CD4-positive, CD25-positive, alpha-beta regulatory T cell (primary cell): ENCODE measurements around the gene NMNAT1. TPM values are rescaled to one million over a fixed set of nuclear protein-coding genes. Genes with fewer than 3 reads are reported as not detected.
"Not testable (repeated sequence)": the region's sequence is repeated elsewhere in the genome, so short reads cannot be mapped to it uniquely, and the experiment has no call there.

Experiments
- ATAC-seq, 2 donors: fragments of 150-1000 bp; cut with Tn5 transposase; one replicate each; pipeline ENCODE4 v1.10.0; 2021; ENCODE audit warnings: low read depth in 2 of 2, moderate number of reproducible peaks in 2 of 2, moderate library complexity in 1 of 2
- DNase-seq, 3 donors: peaks; one replicate each; pipeline versions ENCODE4 v3.0.0 to v3.0.0-alpha.2; 2012 to 2022; ENCODE audit warnings: mixed read lengths in 1 of 3
- H3K27ac ChIP-seq: one replicate; pipeline ENCODE4 v1.7.0; 2013; ENCODE audit warnings: mild to moderate bottlenecking, low read length; ENCODE audit not compliant: insufficient read depth, poor library complexity, severe bottlenecking
- H3K27me3 ChIP-seq: one replicate; pipeline ENCODE4 v1.7.0; 2013; ENCODE audit warnings: low read length; ENCODE audit not compliant: control insufficient read depth, insufficient read depth
- H3K36me3 ChIP-seq: one replicate; pipeline ENCODE4 v1.7.0; 2013; ENCODE audit warnings: mild to moderate bottlenecking, low read length, moderate library complexity; ENCODE audit not compliant: control insufficient read depth, insufficient read depth
- H3K4me1 ChIP-seq: 2 replicates; pipeline ENCODE4 v1.7.0; 2013; ENCODE audit warnings: mild to moderate bottlenecking, low read length; ENCODE audit not compliant: insufficient read depth, control insufficient read depth, poor library complexity, severe bottlenecking
- H3K4me3 ChIP-seq: one replicate; pipeline ENCODE4 v1.7.0; 2013; ENCODE audit warnings: low read depth, mild to moderate bottlenecking, low read length, moderate library complexity
- H3K9me3 ChIP-seq, 2 experiments: 1 replicate in 1 of 2; 2 replicates in 1 of 2; pipeline ENCODE4 v1.7.0; 2013; ENCODE audit warnings: low read length in 2 of 2, mild to moderate bottlenecking in 1 of 2, moderate library complexity in 1 of 2; ENCODE audit not compliant: control insufficient read depth in 2 of 2
- H3K27ac Mint-ChIP-seq, 3 donors: one replicate each; pipeline ENCODE4 v1.8.0; 2020 to 2022; ENCODE audit warnings: mild to moderate bottlenecking in 3 of 3, mixed read lengths in 3 of 3, moderate library complexity in 2 of 3
- H3K27me3 Mint-ChIP-seq: one replicate; pipeline ENCODE4 v1.8.0; 2022; ENCODE audit warnings: mild to moderate bottlenecking, mixed read lengths
- H3K36me3 Mint-ChIP-seq: one replicate; pipeline ENCODE4 v1.8.0; 2020; ENCODE audit warnings: mixed read lengths
- H3K4me1 Mint-ChIP-seq, 4 donors: one replicate each; pipeline ENCODE4 v1.8.0; 2020 to 2022; ENCODE audit warnings: mixed read lengths in 4 of 4, mild to moderate bottlenecking in 1 of 4
- H3K4me3 Mint-ChIP-seq, 4 donors: one replicate each; pipeline ENCODE4 v1.8.0; 2020 to 2022; ENCODE audit warnings: mild to moderate bottlenecking in 4 of 4, mixed read lengths in 4 of 4, moderate library complexity in 3 of 4
- H3K9me3 Mint-ChIP-seq, 7 donors: one replicate each; pipeline ENCODE4 v1.8.0; 2020 to 2022; ENCODE audit warnings: mixed read lengths in 7 of 7, mild to moderate bottlenecking in 3 of 7, moderate library complexity in 2 of 7
- polyA plus RNA-seq, 4 donors: library from polyadenylated mRNA; unstranded; fragments of 300-500 nt; fragmentation: Illumina TruSeq; gene quantifications; one replicate each; pipeline ENCODE4 v1.2.3, GENCODE V29; 2021
- total RNA-seq: library from RNA; stranded (reverse); gene quantifications from one replicate; pipeline ENCODE4 v1.2.3, GENCODE V29; 2022

Gene NMNAT1
- total and polyA plus RNA-seq, 5 donors from 2014 or later = 3.6 to 5.6 (median 3.8) TPM

GRCh38 chr1:10022656-10023055 lies 79.4 kb downstream of the NMNAT1 start:
- H3K9me3 Mint-ChIP-seq = no peaks in the 10 kb centered on the region
- no peak overlapping the region for H3K4me3 Mint-ChIP-seq
- ATAC-seq (no peak), DNase-seq (no peak)
- no peak overlapping the region for H3K27ac ChIP-seq
- H3K36me3 Mint-ChIP-seq = no peaks in the 10 kb centered on the region
- no peaks in the 10 kb centered on the region for H3K4me1 ChIP-seq
- H3K27ac Mint-ChIP-seq = no peak overlapping the region
- H3K27me3 Mint-ChIP-seq = peaks cover 18% of the 10 kb centered on the region
- no peaks in the 10 kb centered on the region for H3K27me3 ChIP-seq
- H3K9me3 ChIP-seq = no peaks in the 10 kb centered on the region
- H3K36me3 ChIP-seq = no peaks in the 10 kb centered on the region
- H3K4me1 Mint-ChIP-seq = no peaks in the 10 kb centered on the region
- H3K4me3 ChIP-seq = no peak overlapping the region

DNA sequence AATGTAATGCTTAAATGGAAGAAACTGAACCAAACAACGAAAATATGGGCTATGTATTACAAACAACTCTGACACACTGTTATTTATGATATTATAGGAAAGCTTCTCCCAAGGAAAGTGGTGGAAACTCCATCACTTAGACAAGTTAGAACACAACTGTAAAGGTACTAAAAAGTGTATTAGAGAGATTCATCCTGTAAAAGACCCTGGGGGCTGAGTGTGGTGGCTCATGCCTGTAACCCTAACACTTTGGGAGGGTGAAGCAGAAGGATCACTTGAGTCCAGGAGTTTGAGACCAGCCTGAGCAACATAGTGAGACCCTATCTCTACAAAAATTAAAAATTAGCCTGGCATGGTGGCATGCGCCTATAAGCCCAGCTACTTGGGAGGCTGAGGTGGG lies 82.1 kb downstream of the NMNAT1 start:
- ATAC-seq (no peak), DNase-seq (no peak)
- no peaks in the 10 kb centered on the region for H3K4me1 ChIP-seq
- H3K4me3 Mint-ChIP-seq = no peak overlapping the region
- no peaks in the 10 kb centered on the region for H3K9me3 ChIP-seq
- no peaks in the 10 kb centered on the region for H3K36me3 ChIP-seq
- H3K4me3 ChIP-seq = no peak overlapping the region
- no peaks in the 10 kb centered on the region for H3K36me3 Mint-ChIP-seq
- H3K27me3 Mint-ChIP-seq = peaks cover 11% of the 10 kb centered on the region
- H3K27me3 ChIP-seq = no peaks in the 10 kb centered on the region
- no peak overlapping the region for H3K27ac ChIP-seq
- no peak overlapping the region for H3K27ac Mint-ChIP-seq
- H3K4me1 Mint-ChIP-seq = no peaks in the 10 kb centered on the region
- H3K9me3 Mint-ChIP-seq = no peaks in the 10 kb centered on the region

- Mint-ChIP-seq H3K27ac (no peak overlapping the region), H3K27me3 (peaks cover under 1% of the 10 kb centered on the region), H3K36me3 (no peaks in the 10 kb centered on the region), H3K9me3 (no peaks in the 10 kb centered on the region), H3K4me3 (no peak overlapping the region), H3K4me1 (peaks cover 0 to 3% (median 0%) of the 10 kb centered on the region in 4 donors)
- Histone ChIP-seq H3K27ac (no peak overlapping the region), H3K4me1 (peaks cover under 1% of the 10 kb centered on the region), H3K9me3 (no peaks in the 10 kb centered on the region), H3K4me3 (no peak overlapping the region), H3K27me3 (no peaks in the 10 kb centered on the region), H3K36me3 (no peaks in the 10 kb centered on the region)
- ATAC-seq (no peak), DNase-seq (no peak)
Measured at GRCh38 chr1:10027027-10027426, 83.8 kb downstream of the NMNAT1 start.

DNA sequence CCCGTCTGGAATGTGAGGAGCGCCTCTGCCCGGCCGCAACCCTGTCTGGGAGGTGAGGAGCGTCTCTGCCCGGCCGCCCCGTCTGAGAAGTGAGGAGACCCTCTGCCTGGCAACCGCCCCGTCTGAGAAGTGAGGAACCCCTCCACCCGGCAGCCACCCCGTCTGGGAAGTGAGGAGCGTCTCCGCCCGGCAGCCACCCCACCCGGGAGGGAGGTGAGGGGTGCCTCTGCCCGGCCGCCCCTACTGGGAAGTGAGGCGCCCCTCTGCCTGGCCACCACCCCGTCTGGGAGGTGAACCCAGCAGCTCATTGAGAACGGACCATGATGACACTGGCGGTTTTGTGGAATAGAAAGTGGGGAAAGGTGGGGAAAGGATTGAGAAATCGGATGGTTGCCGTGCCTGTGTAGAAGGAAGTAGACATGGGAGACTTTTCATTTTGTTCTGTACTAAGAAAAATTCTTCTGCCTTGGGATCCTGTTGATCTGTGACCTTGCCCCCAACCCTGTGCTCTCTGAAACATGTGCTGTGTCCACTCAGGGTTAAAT lies 85.8 kb downstream of the NMNAT1 start:
- not testable (repeated sequence) for H3K4me3 Mint-ChIP-seq

GRCh38 chr1:10031461-10031860 lies 88.2 kb downstream of the NMNAT1 start:
- no peaks in the 10 kb centered on the region for H3K9me3 ChIP-seq
- DNase-seq (no peak), ATAC-seq (no peak)
- H3K36me3 ChIP-seq = no peaks in the 10 kb centered on the region
- H3K4me1 ChIP-seq = peaks cover 21% of the 10 kb centered on the region
- H3K9me3 Mint-ChIP-seq = no peaks in the 10 kb centered on the region
- no peaks in the 10 kb centered on the region for H3K36me3 Mint-ChIP-seq
- peaks cover 13 to 35% (median 22%) of the 10 kb centered on the region in 4 donors for H3K4me1 Mint-ChIP-seq
- H3K27ac ChIP-seq = no peak overlapping the region
- H3K4me3 Mint-ChIP-seq = peak overlapping the region in 1 of 4 donors; percentile 37
- no peaks in the 10 kb centered on the region for H3K27me3 ChIP-seq
- H3K4me3 ChIP-seq = no peak overlapping the region
- no peaks in the 10 kb centered on the region for H3K27me3 Mint-ChIP-seq
- no peak overlapping the region for H3K27ac Mint-ChIP-seq

More for the DNA sequence above, 85.8 kb downstream of the NMNAT1 start:
- not testable (repeated sequence) for H3K4me3 ChIP-seq, DNase-seq, H3K27me3 Mint-ChIP-seq, H3K9me3 Mint-ChIP-seq, H3K27ac Mint-ChIP-seq, H3K36me3 ChIP-seq, H3K9me3 ChIP-seq, H3K27ac ChIP-seq, H3K36me3 Mint-ChIP-seq, H3K27me3 ChIP-seq, ATAC-seq
- H3K4me1 Mint-ChIP-seq = peaks cover 6 to 21% (median 12%) of the 10 kb centered on the region in 4 donors
- H3K4me1 ChIP-seq = peaks cover 14% of the 10 kb centered on the region

DNA sequence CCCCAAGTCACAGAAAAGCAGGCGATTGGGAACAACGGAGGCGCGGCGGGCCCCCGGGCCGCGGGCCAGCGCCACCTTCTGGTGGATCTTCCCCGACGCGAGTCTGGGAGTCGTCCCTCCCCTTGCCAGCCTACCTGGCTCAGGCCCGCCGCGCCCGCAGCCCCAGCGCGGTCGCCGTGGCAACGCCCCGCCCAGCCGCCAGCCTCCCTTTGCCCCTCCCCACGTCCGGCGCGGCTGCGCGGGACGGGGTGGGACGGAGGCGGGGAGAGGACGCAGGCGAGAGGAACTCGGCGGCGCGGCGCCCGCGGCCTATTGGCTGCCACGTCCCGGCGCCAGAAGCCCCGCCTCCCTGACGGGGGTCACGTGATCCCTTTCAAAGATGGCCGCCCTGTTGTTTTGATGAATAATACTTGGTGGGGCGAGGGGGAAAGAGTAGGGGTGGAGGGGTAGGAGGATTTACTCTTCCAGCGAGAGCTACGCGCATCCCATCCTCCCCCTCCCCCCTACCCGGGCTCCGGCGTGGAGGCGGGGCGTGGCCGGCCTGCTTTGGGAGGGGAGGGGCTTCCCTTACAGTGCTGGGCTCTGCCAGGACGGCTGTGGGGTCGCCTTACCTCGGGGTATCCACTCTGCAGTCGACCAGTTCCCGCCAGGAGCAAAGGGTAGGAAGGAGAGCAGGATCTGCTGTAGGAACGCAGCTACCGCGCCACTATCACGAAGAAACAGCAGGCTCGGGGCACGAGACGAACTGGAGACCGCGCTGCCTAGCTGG lies 89.5 kb downstream of the NMNAT1 start, which contains the start of gene UBE4B:
UBE4B (plus strand) TSS at position 369 of the 769 bp plus-strand sequence. CDS start 713 bp downstream, outside the sequence.
- no peaks in the 10 kb centered on the region for H3K27me3 ChIP-seq
- no peaks in the 10 kb centered on the region for H3K9me3 Mint-ChIP-seq
- peak within 1 kb of the TSS; percentile 96 to 98 (median 98) for H3K27ac Mint-ChIP-seq
- no peaks in the 10 kb centered on the region for H3K9me3 ChIP-seq
- peak within 1 kb of the TSS; percentile 90 for H3K4me3 ChIP-seq
- H3K4me1 ChIP-seq = peaks cover 21% of the 10 kb centered on the region
- peaks cover 13 to 35% (median 22%) of the 10 kb centered on the region in 4 donors for H3K4me1 Mint-ChIP-seq
- H3K4me3 Mint-ChIP-seq = peak within 1 kb of the TSS; percentile 93 to 99 (median 97)
- no peaks in the 10 kb centered on the region for H3K36me3 Mint-ChIP-seq
- peak; percentile 97 to 99 (median 98) for DNase-seq
- H3K36me3 ChIP-seq = peaks cover 8% of the 10 kb centered on the region
- peak; percentile 94 to 95 for ATAC-seq
- no peaks in the 10 kb centered on the region for H3K27me3 Mint-ChIP-seq
- peak within 1 kb of the TSS; percentile 92 for H3K27ac ChIP-seq

DNA sequence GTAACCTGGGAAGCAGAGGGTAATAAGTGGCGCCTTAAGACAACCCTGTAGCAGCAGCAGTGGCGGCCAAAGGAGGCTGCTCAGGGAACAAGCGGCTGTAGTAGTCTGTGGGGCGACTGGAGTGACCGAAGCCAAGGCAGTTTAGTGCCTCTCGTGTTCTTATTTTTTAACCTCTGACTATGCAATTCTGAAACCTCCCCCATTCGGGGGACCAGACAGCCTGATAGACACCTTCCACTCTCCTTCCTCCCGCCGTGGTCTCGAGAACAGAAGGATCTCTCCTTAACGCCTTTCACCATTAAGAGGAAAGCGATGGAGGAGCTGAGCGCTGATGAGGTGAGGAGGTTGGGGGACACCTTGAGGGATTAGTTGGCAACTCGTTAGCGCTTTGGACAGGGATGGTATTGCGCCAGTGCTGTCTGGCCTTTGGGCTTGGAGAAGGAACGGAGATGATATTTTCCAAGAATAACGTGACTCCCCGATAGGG lies 90.1 kb downstream of the NMNAT1 start:
- H3K4me1 ChIP-seq = peaks cover 21% of the 10 kb centered on the region
- Mint-ChIP-seq H3K9me3 (no peaks in the 10 kb centered on the region), H3K36me3 (no peaks in the 10 kb centered on the region), H3K4me3 (peak overlapping the region; percentile 93 to 99 (median 97)), H3K4me1 (peaks cover 13 to 35% (median 22%) of the 10 kb centered on the region in 4 donors), H3K27ac (peak overlapping the region; percentile 96 to 98 (median 98)), H3K27me3 (no peaks in the 10 kb centered on the region)
- ATAC-seq = peak; percentile 6 to 12
- peak overlapping the region; percentile 92 for H3K27ac ChIP-seq
- H3K27me3 ChIP-seq = no peaks in the 10 kb centered on the region
- peak overlapping the region; percentile 90 for H3K4me3 ChIP-seq
- H3K36me3 ChIP-seq = peaks cover 10% of the 10 kb centered on the region
- no peak for DNase-seq
- no peaks in the 10 kb centered on the region for H3K9me3 ChIP-seq
